Tibial artery (tissue), 4 donors: ENCODE results near the gene PPM1B.
"Not testable (repeated sequence)": the region's sequence is repeated elsewhere in the genome, so short reads cannot be mapped to it uniquely, and the experiment has no call there.

Source experiments
- DNase-seq, 2 donors: peaks; one replicate each; pipeline ENCODE4 v3.0.0-alpha.2; 2019
- H3K27ac ChIP-seq, 2 donors: fragments of 200-600 bp; sonication (generic) in 1 of 2; 1 replicate in 1 of 2; 2 replicates in 1 of 2; pipeline ENCODE4 v1.5.1; 2018 to 2019; ENCODE audit warnings: mild to moderate bottlenecking in 1 of 2
- H3K27me3 ChIP-seq, 2 donors: fragments of 200-600 bp; sonication (generic) in 1 of 2; one replicate each; pipeline versions ENCODE4 v1.5.1 to v1.6.0; 2016 to 2019
- H3K36me3 ChIP-seq, 3 donors: fragments of 200-600 bp; sonication (generic) in 2 of 3; one replicate each; pipeline ENCODE4 v1.5.1; 2016 to 2019; ENCODE audit warnings: mild to moderate bottlenecking in 2 of 3
- H3K4me1 ChIP-seq, 4 donors: fragments of 200-600 bp; sonication (generic) in 2 of 4; 1 replicate in 3 of 4; 2 replicates in 1 of 4; pipeline ENCODE4 v1.5.1; 2016 to 2019
- H3K4me3 ChIP-seq, 2 donors: fragments of 200-600 bp; sonication (generic) in 1 of 2; 1 replicate in 1 of 2; 2 replicates in 1 of 2; pipeline ENCODE4 v1.5.1; 2018 to 2019; ENCODE audit warnings: mild to moderate bottlenecking in 2 of 2
- H3K9me3 ChIP-seq, 3 donors: fragments of 200-600 bp; sonication (generic) in 1 of 3; one replicate each; pipeline ENCODE4 v1.5.1; 2016 to 2019
- intact Hi-C: fragments of 100-400 bp; cut with DNase I; formaldehyde crosslinking; loops from one replicate; pipeline ENCODE4 v1.15.0; 2023; ENCODE audit warnings: low total_unique reads
- TF ChIP-seq, protein P1 (sequence below), 2 experiments: fragments of 200-600 bp in 1 of 2; fragments of 450-650 bp in 1 of 2; IDR thresholded peaks; one replicate each; pipeline ENCODE4 v1.5.1; 2017 to 2019; ENCODE audit warnings: antibody characterized with exemption in 2 of 2, mild to moderate bottlenecking in 1 of 2, moderate library complexity in 1 of 2

Gene PPM1B

DNA sequence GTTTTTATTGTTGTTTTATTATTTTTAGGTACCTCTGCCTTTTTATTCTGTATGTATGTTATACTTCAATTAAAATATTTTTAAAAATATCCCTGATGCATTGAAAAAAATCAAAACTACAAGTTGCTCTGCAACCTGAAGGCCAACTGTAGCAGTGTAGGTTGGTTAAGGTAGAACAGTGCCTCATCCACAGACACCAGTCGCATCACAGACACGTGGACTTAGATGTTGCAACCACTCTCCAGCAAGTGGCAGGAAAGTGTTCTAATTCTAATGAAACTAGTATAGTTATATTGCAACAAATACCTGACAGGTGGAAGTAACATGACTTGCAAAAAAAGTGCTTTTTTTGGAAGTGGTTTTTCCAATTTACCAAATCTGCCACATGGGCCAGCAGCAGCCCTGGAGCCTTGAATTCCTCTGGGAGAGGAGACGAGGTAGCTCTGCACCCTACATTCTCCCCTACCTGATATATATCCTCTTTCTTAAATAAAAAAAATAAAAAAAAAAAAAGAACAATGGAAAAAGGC is 78.2 kb downstream of the PPM1B start:
- Histone ChIP-seq H3K27ac (no peak overlapping the region), H3K4me1 (peaks cover 0 to 16% (median 9%) of the 10 kb centered on the region in 4 donors), H3K9me3 (no peaks in the 10 kb centered on the region), H3K4me3 (no peak overlapping the region), H3K36me3 (no peaks in the 10 kb centered on the region), H3K27me3 (no peaks in the 10 kb centered on the region)
- TF ChIP-seq, protein P1, sequence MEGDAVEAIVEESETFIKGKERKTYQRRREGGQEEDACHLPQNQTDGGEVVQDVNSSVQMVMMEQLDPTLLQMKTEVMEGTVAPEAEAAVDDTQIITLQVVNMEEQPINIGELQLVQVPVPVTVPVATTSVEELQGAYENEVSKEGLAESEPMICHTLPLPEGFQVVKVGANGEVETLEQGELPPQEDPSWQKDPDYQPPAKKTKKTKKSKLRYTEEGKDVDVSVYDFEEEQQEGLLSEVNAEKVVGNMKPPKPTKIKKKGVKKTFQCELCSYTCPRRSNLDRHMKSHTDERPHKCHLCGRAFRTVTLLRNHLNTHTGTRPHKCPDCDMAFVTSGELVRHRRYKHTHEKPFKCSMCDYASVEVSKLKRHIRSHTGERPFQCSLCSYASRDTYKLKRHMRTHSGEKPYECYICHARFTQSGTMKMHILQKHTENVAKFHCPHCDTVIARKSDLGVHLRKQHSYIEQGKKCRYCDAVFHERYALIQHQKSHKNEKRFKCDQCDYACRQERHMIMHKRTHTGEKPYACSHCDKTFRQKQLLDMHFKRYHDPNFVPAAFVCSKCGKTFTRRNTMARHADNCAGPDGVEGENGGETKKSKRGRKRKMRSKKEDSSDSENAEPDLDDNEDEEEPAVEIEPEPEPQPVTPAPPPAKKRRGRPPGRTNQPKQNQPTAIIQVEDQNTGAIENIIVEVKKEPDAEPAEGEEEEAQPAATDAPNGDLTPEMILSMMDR (IDR thresholded peaks at IDR 0.05) = no peak
- intact Hi-C loops = no loop called here
- DNase-seq = no peak

DNA sequence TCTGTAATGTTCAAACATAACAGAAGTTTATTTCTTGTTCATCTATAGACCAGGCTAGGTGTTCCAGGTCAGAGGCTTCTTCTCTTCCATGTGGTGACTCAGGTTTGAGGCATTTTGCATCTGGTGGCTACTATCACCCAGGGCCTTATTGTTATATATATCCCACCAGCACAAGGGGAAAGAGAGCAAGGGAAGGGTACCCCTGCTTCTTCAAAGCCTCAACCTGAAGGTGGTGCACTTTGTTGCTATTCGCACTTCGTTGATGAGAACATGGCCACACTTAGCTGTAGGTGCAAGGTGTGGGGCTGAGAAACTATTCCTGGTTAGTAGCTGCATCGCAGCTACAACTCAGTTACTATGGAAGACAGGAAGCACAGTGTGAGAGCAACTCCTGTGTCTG is 79.2 kb downstream of the PPM1B start:
- Histone ChIP-seq H3K27ac (no peak overlapping the region), H3K27me3 (no peaks in the 10 kb centered on the region), H3K4me1 (peaks cover 0 to 16% (median 9%) of the 10 kb centered on the region in 4 donors), H3K9me3 (no peaks in the 10 kb centered on the region), H3K4me3 (no peak overlapping the region), H3K36me3 (no peaks in the 10 kb centered on the region)
- TF ChIP-seq, protein P1 (IDR thresholded peaks at IDR 0.05) = no peak
- DNase-seq = no peak
- intact Hi-C loops = no loop called here

DNA sequence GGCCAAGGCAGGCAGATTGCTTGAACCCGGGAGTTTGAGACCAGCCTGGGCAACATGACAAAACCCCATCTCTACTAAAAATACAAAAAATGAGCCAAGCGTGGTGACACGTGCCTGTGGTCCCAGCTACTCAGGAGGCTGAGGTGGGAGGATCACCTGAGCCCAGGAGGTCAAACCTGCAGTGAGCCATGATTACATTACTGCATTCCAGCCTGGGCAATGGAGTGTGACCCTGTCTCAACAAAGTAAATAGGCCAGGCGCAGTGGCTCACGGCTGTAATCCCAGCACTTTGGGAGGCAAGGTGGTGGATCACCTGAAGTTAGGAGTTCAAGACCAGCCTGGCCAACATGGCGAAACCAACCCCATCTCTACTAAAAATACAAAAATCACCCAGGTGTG is 80.6 kb downstream of the PPM1B start:
- H3K36me3 ChIP-seq, H3K27ac ChIP-seq, intact Hi-C loops, H3K9me3 ChIP-seq, H3K4me3 ChIP-seq, H3K27me3 ChIP-seq, DNase-seq: not testable (repeated sequence)
- H3K4me1 ChIP-seq = peaks cover 0 to 15% (median 7%) of the 10 kb centered on the region in 4 donors

DNA sequence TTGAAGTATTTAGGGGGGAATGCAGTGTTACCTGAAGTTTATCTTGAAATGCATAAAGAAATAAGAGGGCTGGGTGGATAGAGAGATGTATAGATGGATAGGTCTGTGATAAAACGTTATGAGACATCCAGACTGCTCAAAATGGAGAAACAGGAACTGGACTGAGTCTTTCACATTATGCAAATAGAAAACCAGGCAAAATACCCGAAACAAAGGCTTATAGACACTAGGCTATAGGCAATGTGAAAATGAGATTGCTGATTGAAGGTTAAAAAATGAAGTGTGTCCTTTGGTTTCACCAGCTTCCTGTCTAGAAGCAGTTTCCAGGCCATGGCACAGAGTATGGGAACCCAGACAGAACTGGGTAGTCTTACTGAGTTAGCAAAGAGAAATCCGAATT is 81.7 kb downstream of the PPM1B start:
- Histone ChIP-seq H3K36me3 (no peaks in the 10 kb centered on the region), H3K4me1 (peaks cover 0 to 6% (median 4%) of the 10 kb centered on the region in 4 donors), H3K27me3 (no peaks in the 10 kb centered on the region), H3K4me3 (no peak overlapping the region), H3K27ac (no peak overlapping the region), H3K9me3 (no peaks in the 10 kb centered on the region)
- TF ChIP-seq, protein P1 (IDR thresholded peaks at IDR 0.05) = no peak
- DNase-seq = no peak
- intact Hi-C loops = no loop called here

DNA sequence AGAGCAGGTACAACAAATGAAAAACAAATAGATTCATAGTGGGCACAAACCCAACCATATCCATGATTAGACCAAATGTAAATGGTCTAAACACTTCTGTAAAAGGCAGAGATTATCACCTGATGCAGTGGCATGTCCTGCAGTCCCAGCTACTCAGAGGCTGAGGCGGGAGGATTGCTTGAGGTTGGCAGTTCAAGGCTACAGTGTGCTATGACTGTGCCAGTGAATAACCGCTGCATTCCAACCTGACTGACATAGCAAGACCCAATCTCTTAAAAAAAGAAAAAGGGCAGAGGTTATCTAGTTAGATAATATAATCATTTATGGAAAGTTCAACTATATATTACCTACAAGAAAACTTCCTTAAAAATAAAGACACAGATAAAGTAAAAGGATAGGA is 85.3 kb downstream of the PPM1B start:
- DNase-seq = no peak
- H3K9me3 ChIP-seq = no peaks in the 10 kb centered on the region
- no peak overlapping the region for H3K27ac ChIP-seq
- H3K4me3 ChIP-seq = no peak overlapping the region
- TF ChIP-seq, protein P1 (IDR thresholded peaks at IDR 0.05) = no peak
- H3K27me3 ChIP-seq = no peaks in the 10 kb centered on the region
- intact Hi-C loops = no loop called here
- H3K36me3 ChIP-seq = no peaks in the 10 kb centered on the region
- no peaks in the 10 kb centered on the region for H3K4me1 ChIP-seq

DNA sequence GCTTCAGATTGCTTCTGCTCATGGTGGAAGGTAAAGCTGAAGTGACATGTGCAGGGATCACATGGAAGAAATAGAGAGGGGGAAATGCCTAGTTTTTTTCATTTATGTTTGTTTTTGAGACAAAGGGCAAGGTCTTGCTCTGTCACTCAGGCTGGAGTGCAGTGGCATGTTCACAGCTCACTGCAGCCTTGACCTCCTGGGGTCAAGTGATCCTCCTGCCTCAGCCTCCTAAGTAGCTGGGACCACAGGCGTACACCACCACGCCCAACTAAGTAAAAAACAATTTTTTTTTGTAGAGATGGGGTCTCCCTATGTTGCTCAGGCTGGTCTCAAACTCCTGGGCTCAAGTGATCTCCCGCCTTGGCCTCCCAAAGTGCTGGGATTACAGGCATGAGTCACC is 87.0 kb downstream of the PPM1B start:
- H3K9me3 ChIP-seq, H3K27ac ChIP-seq, H3K27me3 ChIP-seq, H3K4me1 ChIP-seq, intact Hi-C loops, H3K36me3 ChIP-seq, H3K4me3 ChIP-seq, DNase-seq: not testable (repeated sequence)

DNA sequence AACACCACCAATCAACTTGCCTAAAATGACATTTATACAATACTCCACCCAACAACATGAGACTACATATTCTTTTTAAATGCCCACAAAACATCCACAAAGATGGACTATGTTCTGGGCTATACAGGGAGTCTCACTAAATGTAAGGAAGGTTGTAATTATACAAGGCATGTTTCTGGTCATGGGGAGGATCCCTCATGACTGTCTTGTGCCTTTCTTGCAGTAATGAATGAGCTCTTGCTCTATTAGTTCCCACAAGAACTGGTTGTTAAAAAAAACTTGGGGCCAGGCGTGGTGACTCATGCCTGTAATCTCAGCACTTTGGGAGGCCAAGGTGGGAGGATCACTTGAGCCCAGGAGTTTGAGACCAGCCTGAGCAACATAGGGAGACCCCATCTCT is 89.1 kb downstream of the PPM1B start:
- H3K9me3 ChIP-seq, H3K4me3 ChIP-seq, intact Hi-C loops, H3K36me3 ChIP-seq, H3K27me3 ChIP-seq, H3K4me1 ChIP-seq, H3K27ac ChIP-seq, DNase-seq: not testable (repeated sequence)
